Measurements from ENCODE around the gene ENO1. TPM values are rescaled to one million over a fixed set of nuclear protein-coding genes. Genes with fewer than 3 reads are reported as not detected.

ENO1 gene
- total RNA-seq, 2 experiments from 2014 or later: 4,199 to 4,245 TPM

DNA sequence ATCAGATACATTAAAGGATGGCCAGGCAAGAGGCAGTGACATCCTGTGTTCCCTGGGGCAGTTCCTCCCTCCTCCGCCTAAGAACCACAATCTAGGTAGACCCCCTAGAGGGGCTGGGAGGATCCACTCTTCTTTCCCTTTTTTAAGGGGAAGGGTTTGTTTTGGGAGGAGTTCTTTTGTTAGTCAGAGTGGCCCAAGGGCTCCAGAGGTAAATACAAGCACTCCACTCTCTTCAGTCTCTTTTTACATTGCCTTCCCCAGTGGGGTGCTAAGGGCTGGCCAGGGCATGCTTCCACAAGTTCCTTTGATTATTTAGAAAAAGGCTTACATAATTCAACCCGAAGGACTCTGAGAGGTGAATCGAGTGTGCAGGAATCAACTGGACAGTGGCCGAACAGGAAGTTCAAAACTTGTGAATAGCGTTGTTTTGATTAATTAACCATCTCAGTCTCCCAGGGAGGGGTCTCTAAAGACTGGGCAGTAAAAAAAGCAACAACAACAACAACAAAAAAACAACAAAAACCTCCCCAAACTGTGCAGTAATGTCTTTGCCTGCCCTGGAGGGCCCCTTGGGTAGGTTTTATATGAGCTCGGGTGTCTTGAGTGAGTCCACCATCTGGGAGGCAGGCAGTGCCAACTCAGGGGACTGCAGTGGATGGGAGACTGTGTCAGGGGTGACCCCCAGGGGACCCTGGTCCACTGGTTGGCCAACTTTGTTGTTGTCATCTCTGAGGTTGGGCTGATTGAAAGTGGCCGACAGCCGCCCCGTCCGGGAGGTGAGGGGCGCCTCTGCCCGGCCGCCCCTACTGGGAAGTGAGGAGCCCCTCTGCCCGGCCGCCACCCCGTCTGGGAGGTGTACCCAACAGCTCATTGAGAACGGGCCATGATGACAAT, 33.2 kb upstream of the ENO1 start:
- peaks cover 39% of the 10 kb centered on the region for H3K4me1 Mint-ChIP-seq (ENCODE audit: low read depth)
- ATAC-seq (peak; percentile 29), DNase-seq (no peak)
- intact Hi-C loops (cut with micrococcal nuclease): no loop called here
- peak overlapping the region; percentile 66 for H3K27ac Mint-ChIP-seq
- CTCF ChIA-PET: interaction anchor here (0.8 to 2.8 kb wide), 2 partner anchors 62 to 94 kb away, joined by 3 to 17 read pairs; no protein-coding TSS in a partner anchor
- no peaks in the 10 kb centered on the region for H3K27me3 Mint-ChIP-seq
- TF ChIP-seq, protein P1, sequence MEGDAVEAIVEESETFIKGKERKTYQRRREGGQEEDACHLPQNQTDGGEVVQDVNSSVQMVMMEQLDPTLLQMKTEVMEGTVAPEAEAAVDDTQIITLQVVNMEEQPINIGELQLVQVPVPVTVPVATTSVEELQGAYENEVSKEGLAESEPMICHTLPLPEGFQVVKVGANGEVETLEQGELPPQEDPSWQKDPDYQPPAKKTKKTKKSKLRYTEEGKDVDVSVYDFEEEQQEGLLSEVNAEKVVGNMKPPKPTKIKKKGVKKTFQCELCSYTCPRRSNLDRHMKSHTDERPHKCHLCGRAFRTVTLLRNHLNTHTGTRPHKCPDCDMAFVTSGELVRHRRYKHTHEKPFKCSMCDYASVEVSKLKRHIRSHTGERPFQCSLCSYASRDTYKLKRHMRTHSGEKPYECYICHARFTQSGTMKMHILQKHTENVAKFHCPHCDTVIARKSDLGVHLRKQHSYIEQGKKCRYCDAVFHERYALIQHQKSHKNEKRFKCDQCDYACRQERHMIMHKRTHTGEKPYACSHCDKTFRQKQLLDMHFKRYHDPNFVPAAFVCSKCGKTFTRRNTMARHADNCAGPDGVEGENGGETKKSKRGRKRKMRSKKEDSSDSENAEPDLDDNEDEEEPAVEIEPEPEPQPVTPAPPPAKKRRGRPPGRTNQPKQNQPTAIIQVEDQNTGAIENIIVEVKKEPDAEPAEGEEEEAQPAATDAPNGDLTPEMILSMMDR (IDR thresholded peaks at IDR 0.05): no peak
- H3K4me3 Mint-ChIP-seq: no peak overlapping the region
- H3K9me3 Mint-ChIP-seq: peaks cover 4% of the 10 kb centered on the region
- POLR2A ChIA-PET: interaction anchor here (0.9 to 2.2 kb wide), 2 partner anchors 9 to 33 kb away, joined by 3 to 10 read pairs; partner anchors contain the start of gene ENO1
- peaks cover 46% of the 10 kb centered on the region for H3K36me3 Mint-ChIP-seq (ENCODE audit: low read depth)

DNA sequence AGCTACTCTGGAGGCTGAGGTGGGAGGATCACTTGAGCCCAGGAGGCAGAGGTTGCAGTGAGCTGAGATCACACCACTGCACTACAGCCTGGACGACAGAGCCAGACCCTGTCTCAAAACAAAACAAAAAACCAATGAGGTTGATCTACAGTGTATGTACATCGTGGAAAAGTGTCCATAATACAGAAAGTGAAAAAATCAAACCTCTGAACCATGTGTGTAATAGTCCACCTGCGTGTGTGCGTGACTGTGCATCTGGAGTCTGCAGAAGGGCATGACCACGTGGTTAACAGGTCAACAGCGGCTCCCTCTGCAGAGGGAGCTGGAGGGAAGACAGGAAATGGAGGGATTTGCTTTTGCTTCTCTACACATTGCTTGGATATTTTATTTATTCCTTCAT, 32.4 kb upstream of the ENO1 start:
- intact Hi-C loops (cut with micrococcal nuclease): no loop called here
- Mint-ChIP-seq H3K4me3 (no peak overlapping the region), H3K9me3 (peaks cover 4% of the 10 kb centered on the region), H3K36me3 (ENCODE audit: low read depth) (peaks cover 44% of the 10 kb centered on the region), H3K27me3 (no peaks in the 10 kb centered on the region), H3K4me1 (ENCODE audit: low read depth) (peaks cover 39% of the 10 kb centered on the region), H3K27ac (peak overlapping the region; percentile 66)
- ATAC-seq: peak; percentile 57
- DNase-seq: no peak
- CTCF ChIA-PET: interaction anchor here (0.8 to 2.8 kb wide), 4 partner anchors 23 to 94 kb away, joined by 3 to 17 read pairs (median 4); no protein-coding TSS in a partner anchor
- TF ChIP-seq, protein P1 (IDR thresholded peaks at IDR 0.05): no peak
- POLR2A ChIA-PET: interaction anchor here (0.9 to 2.2 kb wide), 3 partner anchors 10 to 94 kb away, joined by 3 to 10 read pairs (median 3); partner anchors contain the start of gene ENO1

DNA sequence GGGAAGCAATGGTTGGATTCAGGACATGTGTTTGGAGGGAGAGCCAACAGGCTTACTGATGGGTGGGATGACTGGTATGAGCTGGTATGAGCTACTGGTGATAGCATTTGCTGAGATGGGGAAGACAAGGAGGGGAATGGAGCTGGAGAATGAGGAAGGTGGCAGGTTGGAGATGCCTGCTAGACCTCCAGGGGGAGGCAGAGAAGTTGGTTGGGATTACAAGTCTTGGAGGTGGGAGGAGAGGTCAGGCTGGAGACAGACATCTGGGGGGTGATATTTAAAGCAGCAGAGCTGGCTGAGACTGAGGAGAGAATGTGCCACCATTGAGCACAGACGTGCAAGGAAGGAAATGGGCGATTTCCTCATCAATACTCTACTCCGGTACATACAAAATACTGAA, 31.8 kb upstream of the ENO1 start:
- no peak overlapping the region for H3K4me3 Mint-ChIP-seq
- DNase-seq: no peak
- peaks cover 37% of the 10 kb centered on the region for H3K4me1 Mint-ChIP-seq (ENCODE audit: low read depth)
- CTCF ChIA-PET: interaction anchor here (1.1 to 2.8 kb wide), 3 partner anchors 23 to 95 kb away, joined by 3 to 17 read pairs (median 5); no protein-coding TSS in a partner anchor
- ATAC-seq: no peak
- H3K9me3 Mint-ChIP-seq: peaks cover 4% of the 10 kb centered on the region
- no peaks in the 10 kb centered on the region for H3K27me3 Mint-ChIP-seq
- intact Hi-C loops (cut with micrococcal nuclease): no loop called here
- H3K36me3 Mint-ChIP-seq (ENCODE audit: low read depth): peaks cover 42% of the 10 kb centered on the region
- TF ChIP-seq, protein P1 (IDR thresholded peaks at IDR 0.05): no peak
- peak overlapping the region; percentile 62 for H3K27ac Mint-ChIP-seq
- POLR2A ChIA-PET: interaction anchor here (0.7 to 2.2 kb wide), 3 partner anchors 14 to 94 kb away, joined by 3 to 10 read pairs (median 3); partner anchors contain the start of gene ENO1

DNA sequence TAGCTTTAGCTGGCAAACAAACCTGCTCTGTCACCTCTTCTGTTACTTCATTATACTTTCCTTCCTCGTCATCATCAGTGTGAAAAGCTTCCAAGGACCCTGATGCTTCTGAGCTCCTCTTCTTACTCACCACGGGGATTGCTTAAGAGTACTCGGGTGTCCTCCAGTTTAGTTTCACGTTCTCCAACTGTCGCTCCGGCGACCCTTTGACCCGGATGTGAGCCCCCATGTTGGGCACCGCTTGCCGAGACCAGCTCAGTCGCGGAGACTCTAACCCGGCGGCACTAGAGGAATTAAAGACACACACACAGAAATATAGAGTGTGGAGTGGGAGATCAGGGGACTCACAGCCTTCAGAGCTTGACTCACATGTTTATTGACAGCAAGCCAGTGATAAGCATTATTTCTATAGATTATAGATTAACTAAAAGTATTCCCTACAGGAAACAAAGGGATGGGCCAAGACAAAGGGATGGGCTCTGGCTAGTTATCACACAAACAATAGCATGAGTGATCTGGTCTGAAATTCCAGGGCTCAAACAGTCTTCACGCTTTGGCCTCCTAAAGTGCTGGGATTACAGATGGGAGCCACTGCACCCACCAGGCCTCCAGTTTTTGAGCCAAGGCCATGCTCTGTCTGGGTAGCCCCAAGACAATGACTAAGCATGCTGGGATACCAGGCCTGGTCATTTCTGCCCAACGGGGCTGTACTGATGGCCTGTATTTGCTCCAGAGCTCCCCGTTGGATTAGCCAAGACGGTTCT, 30.1 kb upstream of the ENO1 start:
- ChIA-PET CTCF (interaction anchor here (0.8 to 1.9 kb wide), 5 partner anchors 9 to 97 kb away, joined by 3 to 13 read pairs (median 6); no protein-coding TSS in a partner anchor), POLR2A (interaction anchor here (1.4 to 2.1 kb wide), 5 partner anchors 10 to 79 kb away, joined by 3 to 10 read pairs (median 6); partner anchors contain the start of gene ENO1)
- peaks cover 4% of the 10 kb centered on the region for H3K9me3 Mint-ChIP-seq
- peaks cover 40% of the 10 kb centered on the region for H3K4me1 Mint-ChIP-seq (ENCODE audit: low read depth)
- ATAC-seq (no peak), DNase-seq (no peak)
- peaks cover 31% of the 10 kb centered on the region for H3K36me3 Mint-ChIP-seq (ENCODE audit: low read depth)
- H3K4me3 Mint-ChIP-seq: no peak overlapping the region
- no peaks in the 10 kb centered on the region for H3K27me3 Mint-ChIP-seq
- TF ChIP-seq, protein P1 (IDR thresholded peaks at IDR 0.05): no peak
- peak overlapping the region; percentile 2 for H3K27ac Mint-ChIP-seq
- intact Hi-C loops (cut with micrococcal nuclease): no loop called here
